HG03108 (cell line): ENCODE measurements around the gene GPC6.

Source experiments
- ATAC-seq: cut with Tn5 transposase; IDR thresholded peaks from one replicate; pipeline ENCODE4 v1.9.1; 2021; ENCODE audit warnings: moderate library complexity; ENCODE audit not compliant: unreplicated experiment

Gene GPC6

GRCh38 chr13:93878675-93879074 lies 652.1 kb downstream of the GPC6 start:
- ATAC-seq, result no peak

DNA sequence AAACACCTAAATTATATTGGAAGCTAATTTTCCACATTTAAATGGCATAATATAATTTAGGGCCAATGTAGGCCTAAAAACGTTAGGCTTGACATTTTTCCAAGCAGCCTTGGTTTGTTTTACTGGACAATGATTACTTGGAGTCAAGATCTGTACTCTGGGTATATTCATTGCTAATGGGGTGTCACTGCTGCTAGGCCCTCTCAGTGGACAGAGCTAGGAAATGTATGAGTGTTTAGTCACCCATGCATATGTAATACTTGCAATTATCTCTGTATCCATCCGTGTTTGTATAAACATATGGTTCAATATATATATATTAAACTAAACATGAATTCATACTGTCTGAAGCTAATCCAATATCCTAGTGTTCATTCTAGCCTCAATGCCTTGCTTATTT lies 654.8 kb downstream of the GPC6 start:
- ATAC-seq, result no peak

DNA sequence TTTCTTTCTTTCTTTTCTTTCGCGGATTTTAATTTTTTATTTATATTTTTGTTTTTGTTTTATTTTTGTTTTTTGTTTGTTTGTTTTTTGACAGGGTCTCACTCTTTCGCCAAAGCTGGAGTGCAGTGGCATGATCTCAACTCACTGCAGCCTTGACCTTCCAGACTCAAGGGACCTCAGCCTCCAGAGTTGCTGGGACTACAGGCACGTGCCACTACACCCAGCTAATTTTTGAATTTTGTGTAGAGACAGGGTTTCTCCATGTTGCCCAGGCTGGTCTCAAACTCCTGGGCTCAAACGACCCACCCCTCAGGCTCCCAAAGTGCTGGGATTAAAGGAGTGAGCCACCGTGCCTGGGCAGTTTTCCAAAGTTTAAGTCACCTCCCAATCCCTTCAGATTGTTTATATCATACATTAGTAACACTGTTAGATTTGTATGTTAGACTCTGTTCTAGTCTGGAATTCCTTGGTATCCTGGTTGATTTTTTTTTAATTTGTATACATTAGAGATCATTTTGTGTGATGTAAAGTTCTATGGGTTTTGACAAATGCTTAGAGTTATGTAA lies 655.6 kb downstream of the GPC6 start:
- no peak for ATAC-seq

- no peak for ATAC-seq
These were observed 662.9 kb downstream of the GPC6 start for GRCh38 chr13:93889430-93889951.

- no peak for ATAC-seq
These were observed 673.4 kb downstream of the GPC6 start for GRCh38 chr13:93899981-93900380.

DNA sequence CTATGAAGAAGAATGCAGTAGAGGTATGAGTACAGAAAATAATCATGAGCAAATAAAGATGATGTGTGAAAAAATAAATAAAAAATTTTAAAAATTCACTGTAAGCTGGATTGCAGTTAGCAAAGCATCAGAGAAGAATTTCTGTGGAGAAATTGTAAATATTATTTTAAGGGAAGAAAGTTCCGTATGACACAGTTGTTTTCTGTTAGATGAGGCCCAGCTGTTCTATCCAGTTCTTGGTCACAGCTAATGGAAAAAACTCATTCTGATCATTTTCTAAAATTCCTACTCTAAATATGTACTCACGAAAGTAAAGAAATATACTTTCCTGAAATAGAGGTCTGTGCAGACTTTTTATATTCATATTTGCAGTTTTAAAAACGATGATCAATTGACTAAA lies 674.1 kb downstream of the GPC6 start:
- no peak for ATAC-seq

DNA sequence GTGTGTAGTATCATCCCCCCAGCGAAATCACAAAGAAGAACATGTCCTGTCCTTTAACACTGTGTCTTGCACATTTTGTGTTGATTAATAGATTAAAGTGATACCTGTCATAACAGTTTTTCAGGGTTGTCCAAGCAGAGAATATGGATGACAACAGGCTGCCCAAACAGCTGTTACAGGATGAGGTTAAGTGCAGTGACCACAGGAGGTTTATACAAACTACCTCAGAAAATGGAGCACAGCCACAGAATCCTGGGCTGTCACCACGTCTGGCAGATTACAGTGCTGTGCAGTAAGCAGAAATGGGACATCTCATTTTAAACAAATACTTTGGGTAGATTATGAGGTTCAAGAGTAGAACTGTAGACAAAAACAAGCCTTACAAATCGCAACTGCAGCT lies 677.3 kb downstream of the GPC6 start:
- ATAC-seq, result no peak

- ATAC-seq, result no peak
These were observed 688.7 kb downstream of the GPC6 start for GRCh38 chr13:93915269-93915809.

DNA sequence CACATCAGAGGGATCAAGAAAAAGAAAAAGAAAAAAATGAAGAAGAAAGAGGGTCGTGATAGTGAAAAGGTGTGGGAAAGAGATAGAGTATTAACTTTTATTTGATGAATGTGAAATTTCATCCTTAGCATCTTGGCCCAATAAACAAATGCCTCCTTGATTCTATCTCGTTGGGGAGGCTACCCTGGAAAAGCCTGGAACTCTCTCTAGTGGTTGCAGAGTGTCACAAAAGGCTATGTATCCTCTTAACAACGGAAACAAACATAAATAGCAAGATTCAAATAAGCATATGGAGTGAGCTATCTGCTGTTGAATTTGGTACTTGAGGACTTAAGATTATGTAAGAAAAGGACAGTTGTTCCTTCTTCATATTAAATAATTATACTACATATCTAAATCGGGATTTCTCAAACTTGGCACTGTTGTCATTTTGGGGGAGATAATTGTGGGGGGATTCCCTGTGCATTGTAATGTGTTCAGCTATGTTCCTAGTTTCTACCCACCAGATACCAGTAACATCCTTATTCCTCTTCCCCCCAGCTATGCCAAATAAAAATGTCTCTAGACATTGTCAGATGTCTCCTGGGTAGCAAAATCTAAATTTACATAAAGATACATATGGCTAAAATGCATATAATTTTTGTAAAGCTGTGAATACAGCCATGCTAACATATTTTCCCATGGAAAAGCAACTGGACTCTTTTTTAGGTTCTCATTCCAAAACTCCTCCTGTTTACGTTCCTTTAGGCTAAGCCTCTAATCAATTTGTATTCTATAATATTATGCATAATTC lies 695.7 kb downstream of the GPC6 start:
- no peak for ATAC-seq

GRCh38 chr13:93925990-93926389 lies 699.4 kb downstream of the GPC6 start:
- no peak for ATAC-seq

GRCh38 chr13:93926425-93926824 lies 699.8 kb downstream of the GPC6 start:
- ATAC-seq, result no peak

GRCh38 chr13:93927431-93927830 lies 700.8 kb downstream of the GPC6 start:
- ATAC-seq, result no peak

- ATAC-seq, result no peak
These were observed 706.3 kb downstream of the GPC6 start for GRCh38 chr13:93932901-93933300.

GRCh38 chr13:93936901-93937300 lies 710.3 kb downstream of the GPC6 start:
- ATAC-seq, result no peak

- ATAC-seq, result no peak
These were observed 714.8 kb downstream of the GPC6 start for GRCh38 chr13:93941444-93941843.

DNA sequence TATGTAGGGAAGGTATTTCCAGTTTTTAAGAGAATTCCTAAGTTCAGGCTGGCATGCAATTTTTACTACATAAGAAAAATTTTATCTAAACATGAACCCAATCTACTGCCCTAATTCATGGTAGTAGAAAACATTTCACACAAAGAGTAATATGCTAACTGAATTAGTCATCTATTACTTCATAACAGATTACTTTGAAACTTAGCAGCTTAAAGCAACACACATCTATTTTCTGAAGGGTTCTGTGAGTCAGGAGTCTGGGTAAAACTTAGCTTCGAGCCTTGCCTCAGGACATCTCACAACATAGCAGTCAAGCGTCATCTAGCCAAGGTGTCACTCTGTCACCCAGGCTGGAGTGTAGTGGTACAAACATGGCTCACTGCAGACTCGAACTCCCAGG lies 715.4 kb downstream of the GPC6 start:
- ATAC-seq, result no peak

GRCh38 chr13:93945621-93946020 lies 719.0 kb downstream of the GPC6 start:
- no peak for ATAC-seq

DNA sequence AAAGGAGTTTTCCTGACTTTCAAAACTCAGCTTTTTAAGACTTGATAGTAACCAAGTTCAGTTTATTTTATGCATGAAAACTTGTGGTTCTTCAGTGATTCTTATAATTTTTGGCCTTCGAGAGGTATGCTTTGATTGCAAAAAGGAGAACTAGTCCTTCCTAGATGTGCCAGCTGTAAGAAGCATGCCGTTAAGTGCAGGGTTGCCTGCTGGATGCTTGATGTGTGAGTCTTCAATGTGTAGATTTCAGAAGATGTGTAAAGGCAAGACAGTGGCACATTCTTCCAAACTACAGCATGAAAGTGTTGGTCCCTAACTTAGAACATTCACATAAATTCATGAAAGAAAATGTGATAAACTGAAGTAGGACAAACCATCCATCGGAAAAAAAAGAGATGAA lies 720.4 kb downstream of the GPC6 start:
- no peak for ATAC-seq

DNA sequence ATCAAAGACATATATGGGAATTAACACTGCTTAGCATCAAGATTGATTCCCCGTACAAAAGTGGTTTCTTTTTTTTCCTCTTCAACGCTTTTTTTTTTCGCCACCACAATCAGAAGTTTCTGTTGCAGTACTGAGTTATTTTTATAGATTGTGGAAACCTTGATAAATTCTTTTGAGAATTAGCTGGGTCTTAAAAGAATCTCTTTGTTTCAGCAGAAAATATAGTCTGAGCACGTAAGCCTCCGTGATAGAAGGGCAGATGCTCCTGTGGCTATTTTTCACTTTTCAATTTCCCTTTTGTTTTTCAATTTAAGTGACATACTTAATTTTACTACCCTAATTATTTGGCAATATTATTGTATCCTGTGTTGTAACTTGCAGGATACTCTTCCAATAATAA lies 721.0 kb downstream of the GPC6 start:
- ATAC-seq, result no peak

DNA sequence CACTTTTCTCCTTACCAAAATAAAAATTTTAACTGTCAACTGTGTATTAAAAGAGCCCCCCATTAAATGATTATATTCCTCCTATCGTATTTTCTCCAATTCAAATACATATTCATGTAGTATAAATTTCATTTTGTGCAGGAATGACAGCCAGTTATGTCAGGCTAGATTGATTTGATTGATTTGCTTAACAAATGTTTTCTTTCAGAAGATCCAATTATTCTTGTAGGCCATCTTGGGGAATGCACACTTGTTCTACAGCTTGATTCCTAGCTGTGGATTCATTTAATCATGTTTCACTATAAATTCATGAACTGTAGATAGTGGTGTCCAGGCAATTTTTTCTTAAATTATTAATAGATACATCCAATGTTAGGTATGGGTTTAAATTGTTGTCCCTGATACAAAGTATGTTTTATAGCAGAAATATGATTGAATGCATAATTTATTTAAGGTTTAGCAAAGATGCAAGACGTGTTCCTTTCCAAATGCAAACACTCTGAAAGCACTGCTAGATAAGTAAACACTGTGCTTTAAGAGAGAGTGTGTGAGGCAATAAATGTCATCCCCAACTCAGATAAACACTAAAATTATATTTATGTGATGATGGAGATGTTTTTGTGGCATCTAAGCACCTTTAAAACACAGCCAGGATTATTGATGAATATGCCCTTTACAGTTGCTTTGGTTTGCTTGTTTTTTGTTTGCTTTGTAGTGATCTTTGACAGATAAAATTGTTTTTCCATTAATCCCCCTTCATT lies 721.7 kb downstream of the GPC6 start:
- no peak for ATAC-seq

GRCh38 chr13:93951108-93951507 lies 724.5 kb downstream of the GPC6 start:
- no peak for ATAC-seq

DNA sequence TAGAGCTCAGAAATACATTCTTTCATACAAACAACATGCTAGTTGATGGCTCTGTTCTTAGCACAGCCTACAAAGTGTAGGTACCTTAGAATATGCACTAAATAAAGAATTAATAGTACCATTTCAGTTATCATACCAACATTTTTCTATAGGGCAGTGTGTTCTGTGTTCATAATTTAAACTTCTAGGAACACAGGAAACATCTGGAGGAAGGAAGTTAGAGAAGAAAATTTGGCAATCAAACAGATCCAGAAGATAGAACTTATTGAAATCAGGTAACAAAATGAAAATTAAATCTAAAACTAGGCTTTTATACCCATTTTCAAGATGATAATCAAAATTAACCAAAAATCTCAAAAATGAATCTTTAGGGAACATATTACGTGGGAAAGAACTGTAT lies 725.3 kb downstream of the GPC6 start:
- no peak for ATAC-seq
